Daoy (cell line): ENCODE results near the gene SURF6. TPM values are rescaled to one million over a fixed set of nuclear protein-coding genes. Genes with fewer than 3 reads are reported as not detected.
"Not testable (repeated sequence)": the region's sequence is repeated elsewhere in the genome, so short reads cannot be mapped to it uniquely, and the experiment has no call there.

Experiments
- DNase-seq: peaks from one replicate; pipeline ENCODE4 v3.0.0-alpha.2; 2015; ENCODE audit warnings: low read depth
- total RNA-seq: library from RNA; depleted of rRNA; stranded (reverse); fragments of >200 nt; shearing (Covaris generic); gene quantifications from 2 replicates; pipeline ENCODE4 v1.2.3, GENCODE V29; 2014; rRNA removed

Gene SURF6
- total RNA-seq: 33.6 and 52.9 TPM in 2 replicates

DNA sequence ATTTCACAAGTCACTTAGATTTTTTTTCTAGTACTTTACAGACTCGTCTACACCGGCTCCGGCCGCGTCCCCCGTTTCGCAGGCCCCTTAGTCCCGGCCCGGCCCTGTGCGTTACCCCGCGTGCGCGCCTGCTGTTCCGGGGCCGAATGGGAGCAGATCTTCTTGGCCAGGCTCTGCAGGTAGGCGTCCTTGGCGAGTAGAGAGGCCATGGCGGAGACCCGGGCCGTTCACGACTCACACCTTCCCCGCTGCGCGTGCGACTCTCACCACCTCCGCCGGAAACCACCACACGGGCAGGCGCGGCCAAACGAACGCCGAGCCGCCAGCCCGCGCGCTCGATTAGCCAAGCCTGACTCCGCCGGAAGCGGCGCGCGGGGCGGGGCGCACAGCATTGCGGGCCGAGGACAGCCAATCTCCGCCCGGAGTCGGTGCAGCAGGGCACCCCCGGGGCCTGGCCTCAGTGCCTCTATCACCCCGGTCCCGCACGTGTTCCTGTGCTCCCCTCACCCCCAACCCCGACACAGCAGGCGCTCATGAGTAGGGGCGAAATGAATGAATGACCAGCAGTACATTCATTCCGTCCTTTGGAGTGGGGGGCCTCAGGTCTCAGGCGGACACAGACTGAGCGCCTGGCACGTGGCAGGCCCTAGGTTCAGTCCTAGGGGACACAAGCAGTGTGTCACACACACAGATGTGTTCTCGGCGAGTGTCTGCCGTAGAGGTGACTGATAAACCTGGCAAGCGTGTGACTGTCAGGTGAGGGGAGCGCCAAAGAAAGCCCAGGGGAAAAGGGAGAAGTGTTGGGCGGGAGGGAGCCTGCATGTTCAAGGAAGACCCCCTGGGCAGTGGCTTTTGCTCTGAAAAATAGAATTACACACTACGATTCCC, at the start of gene SURF6:
TSS of gene SURF6 (minus strand) at position 265 of the 888 bp plus-strand sequence. CDS start at position 209, 56 bp downstream.
- DNase-seq: peak; percentile 98

DNA sequence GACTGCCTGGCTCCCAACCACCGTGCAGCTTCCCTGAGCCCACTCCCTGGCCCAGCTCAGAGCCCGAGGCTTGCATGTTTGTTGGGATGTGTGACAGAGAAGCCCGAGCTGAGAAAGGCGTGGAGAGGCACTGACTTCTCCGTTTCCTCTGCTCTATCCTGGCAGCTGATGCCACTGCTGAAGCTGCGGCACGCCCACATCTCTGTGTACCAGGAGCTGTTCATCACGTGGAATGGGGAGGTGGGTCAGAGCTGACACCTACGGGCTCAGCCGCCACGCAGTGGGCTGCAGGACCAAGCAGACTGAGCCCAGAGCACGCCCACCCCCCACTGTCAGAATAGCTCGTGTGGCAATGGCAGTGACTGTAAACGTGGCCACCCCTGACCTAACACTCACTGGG, 49.5 kb upstream of the SURF6 start:
- DNase-seq: no peak

DNA sequence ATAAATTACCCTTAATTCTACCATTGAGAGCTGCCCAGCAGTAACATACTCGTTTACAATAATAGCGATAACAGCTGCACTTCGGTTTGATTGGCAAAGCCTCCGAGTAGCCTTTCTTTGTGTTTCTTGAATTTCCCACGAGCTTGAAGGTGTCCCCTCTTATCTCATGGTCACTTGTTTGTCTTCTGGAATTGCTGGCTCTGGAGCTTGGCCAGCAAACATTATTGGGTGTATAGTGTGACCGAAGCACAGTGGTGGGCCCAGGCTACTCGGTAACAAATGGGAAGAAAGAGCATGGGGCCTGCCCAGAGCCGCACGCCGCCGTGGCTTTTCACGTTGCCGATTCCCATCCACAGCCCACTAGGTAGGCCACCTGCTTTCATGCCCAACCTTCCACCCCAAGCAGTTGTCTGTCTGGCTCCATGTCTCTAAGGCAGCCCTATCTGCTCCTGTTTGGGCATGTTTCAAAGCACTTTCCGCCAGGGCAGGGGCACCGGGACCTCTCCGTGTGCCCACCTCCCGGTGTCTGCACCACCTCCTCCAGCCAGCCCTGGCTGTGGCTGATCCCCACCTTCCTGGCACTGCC, 48.8 kb upstream of the SURF6 start:
- no peak for DNase-seq

DNA sequence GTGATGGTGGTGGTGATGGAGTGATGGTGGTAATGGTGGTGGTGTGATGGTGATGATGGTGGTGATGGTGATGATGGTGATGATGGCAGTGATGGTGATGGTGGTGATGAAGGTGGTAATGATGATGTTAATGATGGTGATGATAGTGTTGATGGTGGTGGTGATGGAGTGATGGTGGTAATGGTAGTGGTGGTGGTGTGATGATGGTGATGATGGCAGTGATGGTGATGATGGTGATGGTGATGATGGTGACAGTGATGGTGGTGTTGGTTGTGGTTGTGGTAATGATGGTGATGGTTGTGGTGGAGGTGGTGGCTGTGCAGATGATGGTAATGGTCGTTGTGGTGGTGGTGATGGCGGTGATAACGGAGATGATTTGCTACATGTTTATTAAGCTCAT, 47.5 kb upstream of the SURF6 start:
- no peak for DNase-seq

DNA sequence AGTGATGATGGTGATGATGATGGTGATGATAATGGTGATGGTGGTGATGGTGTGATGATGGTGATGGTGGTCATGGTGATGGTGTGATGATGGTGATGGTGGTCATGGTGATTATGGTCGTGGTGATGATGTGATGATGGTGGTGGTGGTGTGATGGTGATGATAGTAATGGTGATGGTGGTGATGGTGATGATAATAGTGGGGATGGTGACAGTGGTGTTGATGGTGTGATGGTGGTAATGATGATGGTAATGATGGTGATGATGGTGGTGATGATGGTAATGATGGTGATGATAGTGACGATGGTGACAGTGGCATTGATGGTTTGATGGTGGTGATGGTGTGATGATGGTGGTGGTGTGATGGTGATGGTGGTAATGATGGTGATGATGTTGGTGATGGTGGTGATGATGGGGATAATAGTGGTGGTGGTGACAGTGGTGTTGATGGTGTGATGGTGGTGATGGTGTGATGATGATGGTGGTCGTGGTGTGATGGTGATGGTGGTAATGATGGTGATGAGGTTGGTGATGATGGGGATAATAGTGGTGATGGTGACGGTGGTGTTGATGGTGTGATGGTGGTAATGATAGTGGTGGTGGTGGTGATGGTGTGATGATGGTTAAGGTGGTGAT, 46.6 kb upstream of the SURF6 start:
- no peak for DNase-seq

DNA sequence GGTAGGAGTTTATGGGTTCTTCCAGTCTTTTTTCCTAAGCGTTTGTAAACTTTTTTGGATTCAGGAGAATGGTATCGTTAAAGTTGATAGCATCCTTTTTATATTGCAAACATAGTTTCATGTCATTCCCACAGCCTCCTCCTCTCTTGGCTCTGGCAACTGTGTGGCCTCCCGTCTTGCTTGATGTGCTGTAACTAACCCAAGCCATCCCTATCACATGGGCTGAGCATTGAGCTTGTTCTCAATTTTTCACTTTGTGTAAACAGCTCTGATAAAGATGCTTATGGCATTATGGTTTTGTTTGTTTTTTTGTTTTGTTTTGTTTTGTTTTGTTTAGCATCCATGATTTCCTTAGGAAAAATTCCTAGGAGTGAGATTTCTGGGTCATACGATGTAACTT, 44.7 kb upstream of the SURF6 start:
- DNase-seq: no peak

DNA sequence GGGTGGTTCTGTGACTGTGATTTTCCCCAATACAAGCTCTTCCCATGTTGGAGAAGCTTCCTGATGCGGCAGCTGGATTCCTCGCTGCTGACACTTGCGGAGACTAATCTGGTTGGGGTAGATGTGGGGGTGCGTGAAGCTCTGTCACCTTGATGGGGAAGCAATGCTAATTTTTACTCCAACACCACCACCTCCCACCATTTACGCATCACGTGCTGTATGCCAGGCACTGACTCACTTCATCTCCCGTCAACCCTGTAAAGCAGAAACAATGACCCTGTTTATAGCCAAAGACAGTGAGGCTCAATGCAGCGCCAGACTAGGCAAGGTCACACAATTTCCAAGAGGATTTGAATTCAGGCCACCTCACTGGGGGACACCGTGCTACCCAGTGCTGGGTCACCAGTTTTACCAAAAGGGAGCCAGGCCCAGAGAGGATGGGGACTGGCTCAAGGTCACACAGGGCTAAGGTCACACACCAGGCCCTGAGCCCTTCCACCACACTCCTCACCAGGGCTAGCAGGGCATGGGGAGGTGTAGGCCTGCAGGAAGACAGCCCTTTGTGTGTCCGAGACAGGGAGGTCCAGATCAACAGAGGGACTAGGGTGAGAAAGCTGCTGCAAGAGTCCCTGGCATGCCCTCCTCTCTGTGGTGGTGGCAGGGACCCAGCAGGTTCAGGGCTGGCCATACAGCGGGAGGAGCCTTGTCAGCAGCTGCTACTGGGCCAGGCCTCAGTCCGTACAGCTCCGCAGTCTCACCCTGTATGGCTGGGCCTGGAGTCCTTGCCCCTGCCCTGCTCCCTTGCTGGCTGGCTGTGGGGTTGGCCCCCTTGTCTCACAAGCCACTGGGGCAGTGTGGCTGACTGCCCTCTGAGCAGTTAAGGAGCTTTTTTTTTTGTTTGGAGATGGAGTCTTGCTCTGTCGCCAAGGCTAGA, 43.4 kb upstream of the SURF6 start:
- no peak for DNase-seq

DNA sequence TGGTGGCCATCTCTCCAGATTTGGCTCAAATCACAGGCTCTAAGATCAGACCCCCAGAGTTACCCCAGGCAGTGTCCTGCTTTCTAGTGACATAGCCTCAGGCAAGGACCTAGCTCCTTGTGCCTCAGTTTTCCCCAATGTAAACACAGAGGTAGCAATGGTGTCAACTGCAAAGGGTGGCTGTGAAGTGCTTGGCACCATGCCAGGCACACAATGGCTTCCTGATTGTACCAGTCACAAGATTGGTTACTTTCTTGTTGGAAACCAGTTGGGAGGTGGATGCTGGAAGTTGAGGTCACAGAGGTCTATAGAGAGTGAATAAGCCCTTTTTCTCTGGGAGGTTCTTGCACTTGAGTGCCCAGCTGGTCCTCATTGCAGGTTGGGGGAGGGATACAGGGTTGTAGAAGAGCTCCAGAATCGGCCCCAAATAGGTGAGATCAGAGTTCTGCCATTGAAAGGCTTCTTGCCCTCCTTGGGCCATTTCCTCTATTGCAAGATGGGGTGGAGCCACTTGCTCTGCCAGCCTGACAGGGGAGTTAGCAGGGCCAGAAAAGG, 42.5 kb upstream of the SURF6 start:
- DNase-seq: no peak

DNA sequence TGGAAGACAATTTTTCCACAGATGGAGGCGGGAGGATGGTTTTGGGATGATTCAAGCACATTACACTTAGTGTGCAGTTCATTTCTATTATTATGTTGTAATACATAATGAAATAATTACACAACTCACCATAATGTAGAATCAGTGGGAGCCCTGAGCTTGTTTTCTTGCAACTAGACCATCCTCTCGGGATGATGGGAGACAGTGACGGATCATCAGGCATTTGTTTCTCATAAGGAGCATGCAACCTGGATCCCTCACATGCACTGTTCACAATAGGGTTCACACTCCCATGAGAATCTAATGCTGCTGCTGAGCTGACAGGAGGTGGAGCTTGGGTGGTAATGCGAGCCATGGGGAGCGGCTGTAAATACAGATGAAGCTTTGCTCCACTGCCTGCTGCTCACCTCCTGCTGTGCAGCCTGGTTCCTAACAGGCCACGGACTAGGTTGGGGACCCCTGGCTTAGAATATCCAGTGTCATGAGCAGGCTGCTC, 41.8 kb upstream of the SURF6 start:
- peak; percentile 39 for DNase-seq

DNA sequence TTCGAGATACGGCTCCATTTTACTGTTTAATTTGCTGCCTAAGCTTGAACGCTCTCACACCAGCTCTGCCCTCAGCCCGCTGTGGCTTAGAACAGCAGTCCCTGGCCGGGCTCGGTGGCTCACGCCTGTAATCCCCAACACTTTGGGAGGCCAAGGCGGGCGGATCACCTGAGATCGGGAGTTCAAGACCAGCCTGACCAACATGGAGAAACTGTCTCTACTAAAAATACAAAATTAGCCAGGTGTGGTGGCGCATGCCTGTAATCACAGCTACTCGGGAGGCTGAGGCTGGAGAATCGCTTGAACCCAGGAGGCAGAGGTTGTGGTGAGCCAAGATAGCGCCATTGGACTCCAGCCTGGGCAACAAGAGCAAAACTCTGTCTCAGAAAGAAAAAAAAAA, 41.3 kb upstream of the SURF6 start:
- not testable (repeated sequence) for DNase-seq

DNA sequence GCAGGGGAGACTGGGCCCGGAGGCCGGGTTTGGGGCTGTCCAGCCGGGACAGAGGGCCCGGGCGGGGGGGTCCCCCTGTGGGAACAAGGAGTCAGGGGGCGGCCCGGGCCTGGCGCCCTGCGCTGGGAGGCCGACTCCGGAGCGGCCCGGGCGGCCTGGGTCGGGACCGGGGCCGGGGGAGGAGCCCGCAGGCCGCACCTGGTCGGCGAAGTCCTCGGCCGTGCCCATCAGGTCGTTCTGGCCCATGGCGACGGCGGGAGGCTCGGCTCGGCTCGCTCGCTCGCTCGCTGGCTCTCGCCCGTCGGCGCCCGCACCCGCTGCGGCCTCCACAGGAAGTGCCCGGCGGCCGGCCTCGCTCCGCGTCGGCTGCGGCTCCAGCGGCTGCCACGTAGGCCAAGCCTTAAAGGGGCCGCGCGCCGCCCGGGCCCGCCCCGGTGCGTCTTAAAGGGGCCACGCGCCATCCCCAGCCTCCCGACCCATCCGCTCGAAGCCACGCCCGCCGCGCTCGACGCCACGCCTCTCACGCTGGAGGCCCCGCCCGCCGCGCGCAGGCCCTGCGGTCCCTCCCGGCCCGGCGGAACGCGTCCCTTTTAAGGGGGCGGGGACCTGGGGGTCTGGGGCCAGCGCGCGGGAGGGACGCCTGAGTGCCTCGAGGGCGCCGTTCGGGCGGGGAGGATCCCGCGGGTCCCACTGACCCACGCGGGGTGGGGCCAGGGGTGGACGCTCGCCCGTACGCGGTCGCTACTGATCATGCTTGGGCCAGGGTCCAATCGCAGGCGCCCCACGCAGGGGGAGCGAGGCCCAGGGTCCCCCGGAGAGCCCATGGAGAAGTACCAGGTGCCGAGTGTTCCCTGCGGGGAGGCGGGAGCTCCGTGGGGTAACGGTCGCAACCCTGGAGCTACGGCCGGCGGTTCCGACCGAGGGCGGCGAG, 40.0 kb upstream of the SURF6 start, which contains the start of the genes STKLD1 and SURF4:
TSS of gene STKLD1 (plus strand) at position 643 of the 931 bp plus-strand sequence. CDS start at position 751, 108 bp downstream.
TSS of gene SURF4 (minus strand) at position 337 of the 931 bp plus-strand sequence. CDS start at position 246, 91 bp downstream.
- peak; percentile 99 for DNase-seq

DNA sequence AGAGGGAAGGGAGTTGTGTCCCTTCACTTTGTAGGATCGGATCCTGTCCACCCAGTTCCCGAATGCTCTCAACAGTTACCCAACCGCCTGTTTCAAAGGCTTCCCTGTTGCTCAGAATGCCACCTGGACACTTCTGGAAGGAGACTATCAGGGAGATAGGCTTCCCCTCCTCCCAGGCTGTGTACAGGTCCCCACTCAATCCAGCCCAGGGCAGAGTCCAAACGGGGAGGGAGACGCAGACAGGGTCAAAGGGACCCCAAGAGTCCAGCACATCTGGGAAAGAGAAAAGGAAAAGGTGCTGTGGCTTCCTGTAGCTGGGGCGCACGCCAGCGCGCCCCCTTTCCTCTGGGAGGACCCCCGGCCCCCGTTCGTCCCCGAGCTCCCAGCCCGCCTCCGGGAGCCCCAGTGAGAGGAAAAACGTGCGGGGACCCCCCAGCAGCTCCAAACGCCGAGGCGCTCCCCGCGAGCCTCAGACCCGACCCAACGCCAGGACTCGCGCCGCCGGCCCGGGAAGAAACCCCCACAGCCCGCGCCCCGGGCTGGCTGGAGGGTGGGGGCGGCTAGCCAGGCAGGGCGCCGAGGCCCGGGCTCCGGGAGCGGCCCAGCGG, 39.2 kb upstream of the SURF6 start:
- DNase-seq: peak; percentile 55

DNA sequence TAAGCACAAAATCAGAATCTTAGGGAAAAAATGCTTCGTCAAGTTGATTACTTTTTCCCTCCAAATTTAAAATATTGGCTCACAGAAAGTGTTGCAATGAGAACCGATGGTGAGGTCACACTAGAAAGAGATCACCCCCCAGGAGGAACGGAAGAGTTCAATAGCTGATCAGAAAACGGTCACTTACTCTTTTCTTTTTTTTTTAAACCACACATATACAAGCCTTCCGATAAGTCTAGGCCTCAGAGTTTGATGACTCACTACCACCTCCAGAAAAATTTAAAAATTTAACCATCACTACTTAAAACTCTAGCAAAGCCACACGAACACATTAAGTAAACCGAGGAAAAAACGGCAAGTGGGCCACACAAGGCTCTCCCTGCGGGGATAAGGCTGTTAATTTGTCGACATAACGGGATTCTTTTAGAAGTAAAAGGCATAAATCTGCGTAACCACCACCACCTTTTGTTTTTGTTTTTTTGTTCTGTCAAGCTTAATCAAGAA, 38.7 kb upstream of the SURF6 start:
- peak; percentile 52 for DNase-seq

DNA sequence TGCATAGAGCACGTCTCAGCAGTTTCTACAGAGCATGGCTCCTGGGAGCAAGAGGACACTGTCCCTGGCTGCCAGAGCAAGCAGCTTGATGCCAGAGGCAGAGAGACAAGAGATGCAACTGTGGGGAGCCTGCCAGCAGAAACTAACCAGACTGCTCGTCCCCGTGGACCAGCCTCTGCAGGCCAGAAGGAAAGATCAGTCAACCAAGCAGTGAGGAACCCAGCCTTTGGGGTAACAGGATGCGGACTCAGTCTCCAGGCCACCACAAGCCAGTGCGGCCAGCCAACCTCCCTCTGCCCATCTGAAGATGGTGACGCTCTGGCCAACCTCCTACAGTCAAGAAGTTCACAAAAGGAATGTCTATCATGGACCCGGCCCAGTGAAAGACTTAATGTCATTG, 36.2 kb upstream of the SURF6 start:
- no peak for DNase-seq

DNA sequence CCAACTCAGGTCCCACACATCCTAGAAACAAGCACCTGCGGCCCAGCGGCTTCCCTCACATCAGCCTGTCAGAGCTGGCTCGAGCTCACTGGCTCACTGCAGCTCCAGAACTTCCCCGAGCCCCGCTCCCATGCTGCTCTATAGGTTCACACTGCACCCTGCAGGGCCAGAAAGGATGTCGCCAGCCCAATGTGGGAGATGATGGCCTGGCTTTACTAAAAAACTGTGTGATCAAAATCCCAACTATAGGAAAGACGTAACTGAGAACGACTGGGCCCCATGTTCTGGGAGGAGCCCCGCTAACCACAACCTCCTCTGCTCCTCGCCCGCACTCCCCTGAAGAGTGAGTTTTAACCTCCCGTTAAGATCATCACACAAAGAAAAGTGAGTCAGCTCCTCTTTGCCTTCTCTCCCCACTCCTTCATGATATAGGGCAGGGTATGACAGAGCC, 35.3 kb upstream of the SURF6 start:
- DNase-seq: no peak

DNA sequence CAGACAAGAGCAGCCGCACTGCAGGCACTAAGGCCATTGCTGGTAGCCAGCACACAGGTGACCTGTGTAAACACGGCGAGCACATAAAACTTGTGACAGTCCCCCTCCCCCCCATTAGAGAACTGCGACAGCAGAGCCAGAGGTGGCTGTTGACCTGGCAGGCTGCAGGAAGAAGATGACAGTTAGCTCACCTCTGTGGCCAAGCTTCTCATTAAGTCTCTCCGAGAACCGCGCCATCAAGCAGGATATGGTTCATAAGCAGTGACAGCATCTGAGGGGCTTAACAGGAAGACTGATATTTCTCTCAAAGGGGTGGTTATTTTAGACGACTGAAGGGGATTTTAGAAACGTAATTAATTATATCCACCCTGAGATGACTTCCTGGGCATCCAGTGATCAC, 34.7 kb upstream of the SURF6 start:
- no peak for DNase-seq

DNA sequence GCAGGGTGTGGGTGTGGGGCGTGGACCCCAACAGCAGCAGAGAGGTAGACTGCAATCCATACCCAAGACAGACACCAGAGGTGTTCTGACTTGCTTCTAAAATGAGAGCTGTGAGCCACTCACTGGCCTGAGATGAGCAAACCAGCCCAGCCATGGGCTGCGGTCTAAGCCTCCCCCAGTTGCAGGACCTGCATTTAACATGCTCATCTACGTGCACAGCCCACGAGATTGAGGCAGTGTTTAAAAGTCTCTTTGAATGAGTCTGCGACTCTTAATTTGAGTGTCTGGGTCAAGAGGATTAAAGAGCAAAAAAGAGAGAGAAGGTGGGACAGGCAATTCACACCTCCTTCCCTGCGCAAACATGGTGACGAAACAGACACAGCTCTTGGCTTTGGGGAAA, 33.9 kb upstream of the SURF6 start:
- no peak for DNase-seq

DNA sequence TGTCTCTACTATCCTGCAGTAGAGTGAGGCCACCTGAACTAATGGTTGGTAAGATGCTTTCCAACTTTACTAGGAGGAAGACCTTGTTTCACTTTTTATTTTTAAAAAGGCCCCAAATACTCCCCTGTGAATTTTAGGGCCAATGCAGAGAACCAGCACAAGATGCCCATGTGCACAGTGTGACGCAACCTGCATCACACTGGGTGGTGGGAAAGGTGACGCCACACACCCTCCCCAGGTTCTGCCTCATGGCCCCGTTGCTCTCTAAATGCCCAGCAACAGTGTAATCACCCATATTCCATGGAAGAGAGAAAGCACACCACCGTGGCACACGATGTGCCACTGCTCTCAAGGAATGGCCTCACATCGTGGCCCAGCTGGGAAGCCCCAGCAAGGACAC, 33.4 kb upstream of the SURF6 start:
- DNase-seq: no peak
